Right renal pelvis (tissue), 4 donors: ENCODE measurements around the gene COPS9. TPM values are rescaled to one million over a fixed set of nuclear protein-coding genes. Genes with fewer than 3 reads are reported as not detected.

Experiments used
- DNase-seq, 4 donors: peaks; one replicate each; pipeline ENCODE4 v3.0.0-alpha.2; 2013; ENCODE audit warnings: low read depth in 4 of 4, low spot score in 3 of 4, missing footprints in 1 of 4
- polyA plus RNA-seq, 4 donors: library from polyadenylated mRNA; unstranded; fragments of 120-200 nt; gene quantifications; one replicate each; pipeline ENCODE4 v1.2.1, GENCODE V29; 2013; ENCODE audit not compliant: insufficient read length in 4 of 4

The COPS9 gene
- polyA plus RNA-seq, 4 donors = 69.2 to 105 (median 78.3) TPM

GRCh38 chr2:240151477-240152031 lies 15.4 kb upstream of the COPS9 start:
- no peak for DNase-seq

- DNase-seq = no peak
These were observed 14.1 kb upstream of the COPS9 start for GRCh38 chr2:240149943-240150784.

GRCh38 chr2:240147911-240148587 lies 11.9 kb upstream of the COPS9 start:
- no peak for DNase-seq

- DNase-seq = no peak
These were observed 11.3 kb upstream of the COPS9 start for GRCh38 chr2:240147382-240147781.

GRCh38 chr2:240146627-240147278 lies 10.6 kb upstream of the COPS9 start:
- no peak for DNase-seq

GRCh38 chr2:240146141-240146561 lies 10.0 kb upstream of the COPS9 start:
- DNase-seq = no peak

GRCh38 chr2:240145461-240145860 lies 9.4 kb upstream of the COPS9 start:
- no peak for DNase-seq

- no peak for DNase-seq
These were observed 8.7 kb upstream of the COPS9 start for GRCh38 chr2:240144649-240145261.

GRCh38 chr2:240143801-240144648 lies 7.9 kb upstream of the COPS9 start:
- peak in 3 of 4 donors; percentile 40 to 67 (median 46) for DNase-seq

- DNase-seq = no peak
These were observed 7.2 kb upstream of the COPS9 start for GRCh38 chr2:240143276-240143675.

- no peak for DNase-seq
These were observed 6.8 kb upstream of the COPS9 start for GRCh38 chr2:240142859-240143258.

- no peak for DNase-seq
These were observed 6.2 kb upstream of the COPS9 start for GRCh38 chr2:240142256-240142775.

- no peak for DNase-seq
These were observed 5.6 kb upstream of the COPS9 start for GRCh38 chr2:240141736-240142135.

GRCh38 chr2:240140920-240141319 lies 4.8 kb upstream of the COPS9 start:
- DNase-seq = no peak

GRCh38 chr2:240140511-240140910 lies 4.4 kb upstream of the COPS9 start, which contains the start of gene OTOS:
TSS of gene OTOS (minus strand) at chr2:240140658. CDS start at chr2:240140326, 332 bp downstream.
- no peak for DNase-seq

- DNase-seq = no peak
These were observed 3.7 kb upstream of the COPS9 start for GRCh38 chr2:240139666-240140393.

- DNase-seq = no peak
These were observed 2.9 kb upstream of the COPS9 start for GRCh38 chr2:240139011-240139441.

GRCh38 chr2:240138254-240138984 lies 2.3 kb upstream of the COPS9 start:
- DNase-seq = no peak
